GM21529 (cell line): ENCODE results near the gene NDUFA3.

ENCODE experiments used
- ATAC-seq: cut with Tn5 transposase; IDR thresholded peaks from one replicate; pipeline ENCODE4 v1.9.1; 2021; ENCODE audit not compliant: unreplicated experiment

Gene NDUFA3

GRCh38 chr19:54107876-54108490 lies 5.3 kb downstream of the NDUFA3 start:
- ATAC-seq: no peak

DNA sequence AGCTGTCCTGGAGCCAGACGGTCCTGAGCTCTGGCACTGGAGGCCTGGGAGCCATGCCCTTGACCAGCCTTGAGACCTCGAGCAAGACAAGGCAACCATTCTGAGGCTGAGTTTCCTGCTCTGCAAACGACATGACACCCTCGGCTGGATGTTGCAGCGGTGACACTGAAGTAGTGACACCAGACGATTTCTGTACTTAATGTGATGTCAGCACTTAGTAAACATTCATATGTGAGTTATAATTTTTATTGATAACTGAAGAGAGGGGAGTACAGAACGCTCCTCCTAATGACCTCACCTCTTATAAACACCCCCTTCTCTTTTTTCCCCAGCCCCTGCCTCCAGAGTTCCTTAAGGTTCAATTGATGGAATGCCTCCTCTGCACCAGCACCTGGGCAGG lies 5.8 kb downstream of the NDUFA3 start:
- ATAC-seq: no peak

DNA sequence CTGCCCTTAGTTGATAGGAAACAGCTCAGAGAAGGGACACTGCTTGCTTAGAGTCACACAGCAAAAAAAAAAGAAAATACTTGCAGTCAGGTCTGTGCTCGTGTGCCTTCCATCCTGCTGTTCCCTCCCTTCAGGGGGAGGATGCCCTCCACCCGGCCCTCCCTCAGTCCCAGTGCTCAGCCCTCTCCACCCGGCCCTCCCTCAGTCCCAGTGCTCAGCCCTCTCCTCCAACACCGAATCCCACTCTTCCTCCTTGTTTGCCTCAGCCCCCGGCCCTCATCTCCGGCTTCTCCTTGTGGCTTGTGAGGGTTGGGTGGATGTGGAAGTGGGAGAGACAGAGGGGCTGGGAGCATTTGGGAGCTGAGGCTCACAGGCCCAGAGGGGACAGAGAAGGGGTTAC lies 7.0 kb downstream of the NDUFA3 start:
- no peak for ATAC-seq

DNA sequence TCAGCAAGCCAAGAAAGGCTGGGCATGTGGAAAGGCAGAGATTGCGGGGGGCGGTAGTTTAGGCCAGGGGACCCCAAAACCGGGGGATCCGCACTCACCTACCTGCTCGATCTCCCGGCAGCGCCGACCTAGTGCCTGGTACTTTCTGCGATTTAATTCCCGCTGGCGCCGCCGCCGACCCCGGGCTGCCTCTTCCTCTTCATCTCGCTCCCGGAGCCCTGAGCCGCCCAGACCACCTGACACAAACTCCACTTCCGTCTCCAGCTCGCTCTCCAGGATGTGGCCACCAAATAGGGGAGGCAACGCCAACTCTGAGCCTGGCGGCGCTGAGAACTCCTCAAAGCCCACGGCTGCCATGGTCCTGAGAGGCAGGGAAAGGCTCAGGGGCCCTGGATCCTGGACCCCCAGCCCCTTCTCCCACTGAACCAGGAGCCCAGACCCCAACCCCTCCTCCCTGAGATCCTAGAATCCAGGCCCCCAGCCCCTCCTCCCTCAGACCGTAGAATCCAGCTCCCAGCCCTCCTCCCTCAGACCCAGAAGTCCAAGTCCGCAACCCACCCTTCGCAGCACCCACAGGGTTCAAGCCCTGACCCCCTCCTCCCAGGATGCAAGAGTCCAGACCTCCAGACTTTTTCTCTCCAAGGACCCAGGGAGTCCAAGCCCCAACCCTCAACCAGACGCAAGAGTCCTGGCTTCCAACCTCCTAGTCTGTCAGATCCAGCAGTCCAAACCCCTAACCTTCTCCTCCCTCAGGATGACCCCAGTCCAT lies 11.9 kb downstream of the NDUFA3 start:
- no peak for ATAC-seq

DNA sequence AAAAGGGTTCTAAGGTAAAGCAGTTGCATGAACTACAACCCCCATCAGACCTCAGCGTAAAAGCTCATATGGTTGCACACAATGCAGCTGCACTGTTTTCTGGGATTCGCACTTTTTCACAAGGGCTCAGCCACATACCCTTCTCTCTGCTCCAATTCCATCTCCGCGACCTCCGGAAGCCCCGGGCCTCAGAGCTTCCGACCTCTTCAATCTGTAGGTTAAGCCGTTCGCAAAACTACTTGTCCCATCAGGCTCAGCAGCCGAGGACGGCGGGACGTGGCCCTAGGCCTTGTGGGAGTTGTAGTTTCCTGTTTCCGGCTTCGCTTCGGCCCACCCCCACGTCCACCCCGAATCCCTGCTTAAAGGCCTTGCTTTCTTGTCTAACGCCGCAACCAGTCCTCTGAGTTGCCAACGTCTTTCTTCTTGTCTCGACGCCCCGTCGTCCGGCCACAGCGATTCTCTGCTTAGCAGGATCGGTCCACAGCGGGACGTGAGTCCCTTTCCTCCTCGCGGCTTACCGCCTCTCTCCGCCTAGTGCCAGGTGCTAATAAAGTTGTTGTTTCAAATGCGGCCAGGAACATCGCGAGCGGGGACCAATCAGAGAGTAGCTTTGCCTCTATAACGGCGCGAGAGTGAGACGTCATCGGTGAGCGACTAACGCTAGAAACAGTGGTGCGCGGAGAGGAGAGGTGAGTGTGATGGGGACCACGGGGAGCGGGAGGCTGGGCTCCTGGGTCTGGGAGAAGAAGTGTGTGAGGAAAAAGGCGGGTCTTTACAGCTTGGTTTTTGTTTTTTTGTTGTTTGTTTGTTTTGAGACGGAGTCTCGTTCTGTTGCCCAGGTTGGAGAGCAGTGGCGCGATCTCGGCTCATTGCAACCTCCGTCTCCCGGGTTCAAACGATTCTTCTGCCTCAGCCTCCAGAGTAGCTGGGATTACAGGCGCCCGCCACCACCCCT lies 12.7 kb downstream of the NDUFA3 start, which contains the start of the genes PRPF31 and TFPT:
PRPF31 (plus strand) TSS at position 646 of the 955 bp plus-strand sequence. CDS start 2,525 bp downstream, outside the sequence.
TFPT (minus strand) TSS at position 549 of the 955 bp plus-strand sequence; CDS start at position 161, 388 bp downstream.
- ATAC-seq: peak; percentile 72

DNA sequence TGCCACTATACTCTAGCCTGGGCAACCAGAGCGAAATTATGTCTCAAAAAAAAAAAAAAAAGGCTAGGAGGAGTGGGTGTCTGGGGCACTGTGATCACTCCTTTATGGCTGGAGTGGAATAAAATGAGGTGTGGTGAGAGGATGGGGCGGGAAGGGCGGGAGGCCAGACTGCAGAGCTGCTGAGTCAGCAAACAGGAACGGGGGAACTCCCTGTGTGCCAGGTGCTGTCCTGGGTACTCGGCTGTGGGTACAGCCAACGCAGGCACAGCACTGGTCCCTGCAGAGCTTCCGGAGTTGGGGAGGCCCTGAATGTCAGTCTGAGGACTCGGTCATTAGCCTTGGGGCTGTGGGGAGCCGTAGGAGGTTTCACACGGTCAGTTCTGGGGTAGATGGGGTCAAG lies 18.6 kb downstream of the NDUFA3 start:
- ATAC-seq: no peak

- no peak for ATAC-seq
These were observed 21.0 kb downstream of the NDUFA3 start for GRCh38 chr19:54123682-54124081.

DNA sequence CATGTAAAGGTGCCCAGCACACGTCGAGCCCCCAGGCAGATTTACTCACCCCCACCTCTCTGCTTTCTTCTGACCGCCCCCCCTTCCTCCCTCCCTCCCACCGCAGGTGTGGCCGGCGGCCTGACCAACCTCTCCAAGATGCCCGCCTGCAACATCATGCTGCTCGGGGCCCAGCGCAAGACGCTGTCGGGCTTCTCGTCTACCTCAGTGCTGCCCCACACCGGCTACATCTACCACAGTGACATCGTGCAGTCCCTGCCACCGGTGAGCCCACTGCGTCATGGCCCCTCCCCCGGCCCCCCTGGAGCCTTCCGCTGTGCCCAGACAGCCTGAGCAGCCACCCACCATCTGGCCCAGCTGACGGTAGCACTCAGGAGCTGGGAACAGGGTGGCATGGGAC lies 21.7 kb downstream of the NDUFA3 start:
- ATAC-seq: no peak

- no peak for ATAC-seq
These were observed 23.1 kb downstream of the NDUFA3 start for GRCh38 chr19:54125713-54126112.

- ATAC-seq: no peak
These were observed 25.2 kb downstream of the NDUFA3 start for GRCh38 chr19:54127688-54128440.

- ATAC-seq: no peak
These were observed 25.7 kb downstream of the NDUFA3 start for GRCh38 chr19:54128441-54128725.

GRCh38 chr19:54128796-54129616 lies 26.4 kb downstream of the NDUFA3 start:
- ATAC-seq: no peak

GRCh38 chr19:54129617-54129996 lies 27.0 kb downstream of the NDUFA3 start:
- ATAC-seq: no peak

GRCh38 chr19:54133312-54133956 lies 30.8 kb downstream of the NDUFA3 start:
- no peak for ATAC-seq

DNA sequence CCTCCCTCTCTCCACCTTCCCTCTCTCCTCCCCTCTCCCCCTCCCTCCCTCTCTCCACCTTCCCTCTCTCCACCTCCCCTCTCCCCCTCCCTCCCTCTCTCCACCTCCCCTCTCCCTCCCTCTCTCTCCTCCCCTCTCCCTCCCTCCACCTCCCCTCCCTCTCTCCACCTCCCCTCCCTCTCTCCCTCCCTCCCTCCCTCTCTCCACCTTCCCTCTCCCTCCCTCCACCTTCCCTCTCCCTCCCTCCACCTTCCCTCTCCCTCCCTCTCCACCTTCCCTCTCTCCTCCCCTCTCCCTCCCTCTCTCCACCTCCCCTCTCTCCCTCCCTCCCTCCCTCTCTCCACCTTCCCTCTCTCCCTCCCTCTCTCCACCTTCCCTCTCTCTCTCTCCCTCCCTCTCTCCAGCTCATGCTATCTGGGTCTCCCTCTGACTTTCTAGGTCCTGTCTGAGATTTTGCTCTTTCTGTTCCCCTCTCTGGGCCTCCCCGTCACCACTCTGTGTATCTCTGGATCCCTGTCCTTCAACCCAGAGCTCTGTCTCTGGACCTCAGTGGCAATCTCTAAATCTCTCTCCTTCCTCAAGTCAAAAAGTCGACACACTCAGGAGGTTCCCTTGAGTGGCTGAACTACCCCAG lies 31.4 kb downstream of the NDUFA3 start:
- no peak for ATAC-seq

GRCh38 chr19:54136086-54136863 lies 33.6 kb downstream of the NDUFA3 start:
- ATAC-seq: no peak

DNA sequence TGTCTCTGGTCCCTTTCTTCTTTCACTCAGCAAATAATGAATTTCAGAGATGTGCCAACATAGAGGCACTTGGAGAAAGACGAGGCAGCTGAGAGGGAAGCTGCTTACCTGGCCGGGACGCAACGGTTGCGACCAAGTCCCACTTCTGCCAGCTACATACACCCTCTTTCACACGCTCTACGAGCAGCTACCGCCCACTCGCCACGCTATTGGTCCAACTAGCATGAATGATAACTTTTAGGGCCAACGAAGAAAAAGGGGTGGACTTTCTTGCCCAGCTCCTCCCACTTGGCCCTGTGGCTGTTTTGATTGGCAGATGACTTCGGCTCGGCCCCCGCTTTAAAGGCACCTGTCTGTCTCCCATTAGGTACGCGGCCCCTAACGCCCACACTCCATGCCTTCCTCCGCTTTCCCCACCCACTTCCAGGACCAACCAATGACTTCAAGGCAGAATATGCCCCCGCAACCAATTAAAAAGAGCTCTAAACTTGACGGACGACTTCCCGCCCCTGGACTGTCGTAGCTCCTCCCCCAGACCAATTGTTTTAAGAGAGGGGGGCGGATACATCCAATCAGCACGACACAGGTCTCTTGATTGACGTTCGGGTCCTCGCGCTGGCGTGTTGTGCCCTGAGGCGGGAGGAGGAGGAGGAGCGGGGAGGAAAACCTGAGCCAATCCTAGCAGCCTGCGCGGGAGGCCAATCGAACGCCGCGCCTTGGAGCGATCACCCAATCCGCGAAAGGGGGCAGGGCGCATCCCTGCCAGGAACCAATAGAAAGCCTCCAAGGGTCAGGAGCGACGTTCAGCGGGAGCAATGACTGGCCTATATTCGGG lies 34.4 kb downstream of the NDUFA3 start:
- peak; percentile 76 for ATAC-seq
